ENCODE data around the gene HDAC8.

Gene HDAC8

DNA sequence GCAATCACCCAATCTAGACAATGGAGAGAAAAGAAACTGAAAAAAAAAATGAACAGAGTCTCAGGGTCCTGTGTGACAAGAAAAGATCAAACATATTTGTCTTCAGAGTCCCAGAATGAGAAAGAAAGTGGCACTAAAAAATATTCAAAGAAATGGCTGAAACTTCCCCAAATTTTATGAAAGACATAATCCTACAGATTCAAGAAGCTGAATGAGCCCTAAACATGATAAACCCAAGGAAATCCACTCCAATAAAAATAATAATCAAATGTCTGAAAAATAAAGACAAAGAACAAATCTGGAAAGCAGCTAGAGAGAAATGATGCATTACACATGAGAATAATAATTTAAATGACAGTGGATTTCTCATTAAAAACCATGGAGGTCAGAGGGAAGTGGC lies 136.6 kb downstream of the HDAC8 start:
- Histone ChIP-seq H3K27ac (no peak overlapping the region), H3K4me1 (ENCODE audit: low read depth, poor library complexity, severe bottlenecking) (no peaks in the 10 kb centered on the region), H3K27me3 (ENCODE audit: insufficient read depth, low read depth) (no peaks in the 10 kb centered on the region), H4K20me1 (ENCODE audit: insufficient read depth) (no peaks in the 10 kb centered on the region), H3K4me3 (IDR thresholded peaks at IDR 0.05; ENCODE audit: insufficient read depth, low read depth, low read length) (no peak overlapping the region), H3K9ac (no peak overlapping the region), H2AFZ (ENCODE audit: low read depth) (no peak overlapping the region), H3K4me2 (no peak overlapping the region), H3K79me2 (ENCODE audit: insufficient read depth, low read depth) (no peaks in the 10 kb centered on the region), H3K36me3 (ENCODE audit: insufficient read depth) (no peaks in the 10 kb centered on the region)
- TF ChIP-seq, protein P1, sequence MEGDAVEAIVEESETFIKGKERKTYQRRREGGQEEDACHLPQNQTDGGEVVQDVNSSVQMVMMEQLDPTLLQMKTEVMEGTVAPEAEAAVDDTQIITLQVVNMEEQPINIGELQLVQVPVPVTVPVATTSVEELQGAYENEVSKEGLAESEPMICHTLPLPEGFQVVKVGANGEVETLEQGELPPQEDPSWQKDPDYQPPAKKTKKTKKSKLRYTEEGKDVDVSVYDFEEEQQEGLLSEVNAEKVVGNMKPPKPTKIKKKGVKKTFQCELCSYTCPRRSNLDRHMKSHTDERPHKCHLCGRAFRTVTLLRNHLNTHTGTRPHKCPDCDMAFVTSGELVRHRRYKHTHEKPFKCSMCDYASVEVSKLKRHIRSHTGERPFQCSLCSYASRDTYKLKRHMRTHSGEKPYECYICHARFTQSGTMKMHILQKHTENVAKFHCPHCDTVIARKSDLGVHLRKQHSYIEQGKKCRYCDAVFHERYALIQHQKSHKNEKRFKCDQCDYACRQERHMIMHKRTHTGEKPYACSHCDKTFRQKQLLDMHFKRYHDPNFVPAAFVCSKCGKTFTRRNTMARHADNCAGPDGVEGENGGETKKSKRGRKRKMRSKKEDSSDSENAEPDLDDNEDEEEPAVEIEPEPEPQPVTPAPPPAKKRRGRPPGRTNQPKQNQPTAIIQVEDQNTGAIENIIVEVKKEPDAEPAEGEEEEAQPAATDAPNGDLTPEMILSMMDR (conservative IDR thresholded peaks at IDR 0.05; ENCODE audit: low read depth, low read length): no peak

GRCh38 chrX:72430405-72430968 lies 142.2 kb downstream of the HDAC8 start:
- no peaks in the 10 kb centered on the region for H3K27me3 ChIP-seq (ENCODE audit: insufficient read depth, low read depth)

DNA sequence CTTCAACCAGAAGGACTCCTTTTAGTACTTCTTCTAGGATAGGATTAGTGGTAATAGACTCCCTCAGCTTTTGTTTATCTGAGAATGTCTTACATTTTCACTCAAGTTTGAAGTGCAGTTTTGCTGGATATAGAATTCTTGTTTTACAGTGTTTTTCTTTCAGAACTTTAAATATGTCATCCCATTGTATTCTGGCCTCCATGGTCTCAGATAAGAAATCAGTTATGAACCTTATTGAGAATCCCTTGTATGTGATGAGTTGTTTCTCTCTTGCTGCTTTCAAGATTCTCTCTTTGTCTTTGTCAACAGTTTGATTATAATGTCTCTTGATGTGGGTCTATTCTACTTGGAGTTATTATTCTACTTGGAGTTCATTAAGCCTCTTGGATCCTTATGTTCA lies 150.8 kb downstream of the HDAC8 start:
- Histone ChIP-seq H4K20me1 (ENCODE audit: insufficient read depth) (no peaks in the 10 kb centered on the region), H3K4me2 (no peak overlapping the region), H3K27ac (no peak overlapping the region), H2AFZ (ENCODE audit: low read depth) (no peak overlapping the region), H3K9ac (no peak overlapping the region), H3K36me3 (ENCODE audit: insufficient read depth) (no peaks in the 10 kb centered on the region), H3K79me2 (ENCODE audit: insufficient read depth, low read depth) (no peaks in the 10 kb centered on the region), H3K4me3 (IDR thresholded peaks at IDR 0.05; ENCODE audit: insufficient read depth, low read depth, low read length) (no peak overlapping the region), H3K4me1 (ENCODE audit: low read depth, poor library complexity, severe bottlenecking) (no peaks in the 10 kb centered on the region), H3K27me3 (ENCODE audit: insufficient read depth, low read depth) (no peaks in the 10 kb centered on the region)
- TF ChIP-seq, protein P1 (conservative IDR thresholded peaks at IDR 0.05; ENCODE audit: low read depth, low read length): no peak

More at GRCh38 chrX:72430405-72430968, 142.2 kb downstream of the HDAC8 start:
- H2AFZ ChIP-seq (ENCODE audit: low read depth): no peak overlapping the region
- H3K79me2 ChIP-seq (ENCODE audit: insufficient read depth, low read depth): no peaks in the 10 kb centered on the region
- H3K36me3 ChIP-seq (ENCODE audit: insufficient read depth): no peaks in the 10 kb centered on the region
- H3K27ac ChIP-seq: no peak overlapping the region
- H3K4me1 ChIP-seq (ENCODE audit: low read depth, poor library complexity, severe bottlenecking): no peaks in the 10 kb centered on the region
- no peak overlapping the region for H3K4me2 ChIP-seq
- H3K9ac ChIP-seq: no peak overlapping the region
- H3K4me3 ChIP-seq (IDR thresholded peaks at IDR 0.05; ENCODE audit: insufficient read depth, low read depth, low read length): no peak overlapping the region
- no peaks in the 10 kb centered on the region for H4K20me1 ChIP-seq (ENCODE audit: insufficient read depth)
- TF ChIP-seq, protein P1 (conservative IDR thresholded peaks at IDR 0.05; ENCODE audit: low read depth, low read length): no peak

GRCh38 chrX:72409993-72410392 lies 162.7 kb downstream of the HDAC8 start:
- H4K20me1 ChIP-seq (ENCODE audit: insufficient read depth): no peaks in the 10 kb centered on the region
- TF ChIP-seq, protein P1 (conservative IDR thresholded peaks at IDR 0.05; ENCODE audit: low read depth, low read length): no peak
- H3K36me3 ChIP-seq (ENCODE audit: insufficient read depth): no peaks in the 10 kb centered on the region
- H2AFZ ChIP-seq (ENCODE audit: low read depth): no peak overlapping the region
- H3K79me2 ChIP-seq (ENCODE audit: insufficient read depth, low read depth): no peaks in the 10 kb centered on the region
- no peaks in the 10 kb centered on the region for H3K27me3 ChIP-seq (ENCODE audit: insufficient read depth, low read depth)
- no peak overlapping the region for H3K9ac ChIP-seq
- no peak overlapping the region for H3K27ac ChIP-seq
- H3K4me2 ChIP-seq: no peak overlapping the region
- no peak overlapping the region for H3K4me3 ChIP-seq (IDR thresholded peaks at IDR 0.05; ENCODE audit: insufficient read depth, low read depth, low read length)
- H3K4me1 ChIP-seq (ENCODE audit: low read depth, poor library complexity, severe bottlenecking): no peaks in the 10 kb centered on the region

All from KMS-11 (cell line).